B cell (primary cell): ENCODE measurements around the gene CDO1.

Source experiments
- EZH2 ChIP-seq: IDR thresholded peaks from 2 replicates; pipeline ENCODE4 v1.6.1; 2012; ENCODE audit warnings: borderline replicate concordance, low read depth, mild to moderate bottlenecking, moderate library complexity, low read length; ENCODE audit not compliant: insufficient read depth, poor library complexity, severe bottlenecking
- TF ChIP-seq, protein P1 (sequence below): fragments of 200-600 bp; IDR thresholded peaks from one replicate; pipeline ENCODE4 v1.8.0; 2022; ENCODE audit warnings: antibody characterized with exemption, mild to moderate bottlenecking

DNA sequence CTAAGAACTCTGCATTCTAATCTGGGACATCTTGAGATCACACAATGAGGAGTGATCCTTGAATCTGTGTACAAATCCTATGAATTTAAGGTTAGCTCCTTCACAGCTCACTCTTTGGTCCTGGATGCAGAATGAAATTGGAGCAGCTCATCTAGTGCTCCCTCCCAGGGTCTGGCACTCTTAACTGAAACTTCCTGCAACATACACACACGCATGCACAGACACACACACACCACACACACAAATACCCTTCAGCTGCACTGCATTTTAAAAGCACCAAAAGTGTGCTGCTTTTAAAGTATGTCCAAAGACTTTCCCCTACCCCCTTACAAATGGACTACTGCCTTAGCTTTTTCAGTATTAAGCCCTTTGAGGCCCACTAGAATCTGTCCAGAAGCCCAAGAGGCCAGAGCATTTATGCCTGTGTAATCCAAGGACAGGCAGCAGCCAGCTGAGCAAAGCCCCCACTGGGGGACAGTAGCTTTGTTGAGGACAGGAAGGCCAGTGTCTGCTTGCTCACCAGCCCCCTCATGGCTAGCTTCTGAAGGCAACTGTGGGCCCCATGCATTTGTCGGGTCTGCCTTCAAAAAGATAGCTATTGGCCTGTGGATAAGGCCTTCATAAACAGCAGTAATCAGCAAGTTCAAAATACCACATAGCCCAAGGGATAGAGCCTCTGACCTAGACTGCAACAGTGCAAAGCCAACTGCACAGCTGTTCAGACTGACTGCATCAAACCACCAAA, 43.6 kb downstream of the CDO1 start:
- TF ChIP-seq, protein P1, sequence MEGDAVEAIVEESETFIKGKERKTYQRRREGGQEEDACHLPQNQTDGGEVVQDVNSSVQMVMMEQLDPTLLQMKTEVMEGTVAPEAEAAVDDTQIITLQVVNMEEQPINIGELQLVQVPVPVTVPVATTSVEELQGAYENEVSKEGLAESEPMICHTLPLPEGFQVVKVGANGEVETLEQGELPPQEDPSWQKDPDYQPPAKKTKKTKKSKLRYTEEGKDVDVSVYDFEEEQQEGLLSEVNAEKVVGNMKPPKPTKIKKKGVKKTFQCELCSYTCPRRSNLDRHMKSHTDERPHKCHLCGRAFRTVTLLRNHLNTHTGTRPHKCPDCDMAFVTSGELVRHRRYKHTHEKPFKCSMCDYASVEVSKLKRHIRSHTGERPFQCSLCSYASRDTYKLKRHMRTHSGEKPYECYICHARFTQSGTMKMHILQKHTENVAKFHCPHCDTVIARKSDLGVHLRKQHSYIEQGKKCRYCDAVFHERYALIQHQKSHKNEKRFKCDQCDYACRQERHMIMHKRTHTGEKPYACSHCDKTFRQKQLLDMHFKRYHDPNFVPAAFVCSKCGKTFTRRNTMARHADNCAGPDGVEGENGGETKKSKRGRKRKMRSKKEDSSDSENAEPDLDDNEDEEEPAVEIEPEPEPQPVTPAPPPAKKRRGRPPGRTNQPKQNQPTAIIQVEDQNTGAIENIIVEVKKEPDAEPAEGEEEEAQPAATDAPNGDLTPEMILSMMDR, result no peak
- no peak for TF ChIP-seq EZH2
